ENCODE data around the gene SPAG6.

The SPAG6 gene

GRCh38 chr10:22454634-22455033 is 109.3 kb downstream of the SPAG6 start (continued):
- TF ChIP-seq ZNF416 (tag by site-specific recombination; IDR thresholded peaks at IDR 0.05), result no peak

GRCh38 chr10:22455068-22455857 is 110.0 kb downstream of the SPAG6 start:
- ChIA-PET CTCF (interaction anchor here (0.6 to 0.9 kb wide), 4 partner anchors 37 to 1072 kb away, joined by 3 read pairs; no protein-coding TSS in a partner anchor), POLR2A (interaction anchor here (1.2 kb wide), 1 partner anchor 67 kb away, joined by 4 read pairs; no protein-coding TSS in a partner anchor)
- TF ChIP-seq SCRT1 (tag by site-specific recombination; IDR thresholded peaks at IDR 0.05; ENCODE audit: borderline replicate concordance) (0 out of 2 replicates have a peak, but pooled peaks have one; percentile 54), SCRT2 (tag by site-specific recombination; IDR thresholded peaks at IDR 0.05) (peak; percentile 63), ZNF214 (tag by site-specific recombination; IDR thresholded peaks at IDR 0.05; ENCODE audit: borderline replicate concordance) (no peak)
- no peak overlapping the region for H3K27ac ChIP-seq (ENCODE audit: extremely low read depth, low read depth, low read length)
- peaks cover 10% of the 10 kb centered on the region for H3K4me1 ChIP-seq (ENCODE audit: control insufficient read depth, insufficient read depth, low read length)
- no peaks in the 10 kb centered on the region for H3K36me3 ChIP-seq (ENCODE audit: control insufficient read depth in 2 of 2, insufficient read depth in 1 of 2, low read length in 2 of 2)
- no peak overlapping the region for H3K4me3 ChIP-seq (ENCODE audit: low read depth, low read length)
- no peaks in the 10 kb centered on the region for H3K9me3 ChIP-seq (ENCODE audit: control insufficient read depth, insufficient read depth, low read depth, low read length)

- ChIA-PET CTCF (interaction anchor here (0.7 kb wide), 1 partner anchor 185 kb away, joined by 3 read pairs; no protein-coding TSS in a partner anchor), POLR2A (no interaction called here)
- H3K36me3 ChIP-seq (ENCODE audit: control insufficient read depth in 2 of 2, insufficient read depth in 1 of 2, low read length in 2 of 2), result no peaks in the 10 kb centered on the region
- peaks cover 10% of the 10 kb centered on the region for H3K4me1 ChIP-seq (ENCODE audit: control insufficient read depth, insufficient read depth, low read length)
- no peak overlapping the region for H3K27ac ChIP-seq (ENCODE audit: extremely low read depth, low read depth, low read length)
- no peaks in the 10 kb centered on the region for H3K9me3 ChIP-seq (ENCODE audit: control insufficient read depth, insufficient read depth, low read depth, low read length)
- TF ChIP-seq ZNF394 (tag by site-specific recombination; IDR thresholded peaks at IDR 0.05; ENCODE audit: borderline replicate concordance) (no peak), ZNF341 (tag by site-specific recombination; IDR thresholded peaks at IDR 0.05; ENCODE audit: low read depth) (peak; percentile 54; the same call in 1 of the 2 replicates)
- H3K4me3 ChIP-seq (ENCODE audit: low read depth, low read length), result no peak overlapping the region
Observed at GRCh38 chr10:22456486-22456885, 111.2 kb downstream of the SPAG6 start.

- no peaks in the 10 kb centered on the region for H3K36me3 ChIP-seq (ENCODE audit: control insufficient read depth in 2 of 2, insufficient read depth in 1 of 2, low read length in 2 of 2)
- POLR2A ChIA-PET, result no interaction called here
- H3K9me3 ChIP-seq (ENCODE audit: control insufficient read depth, insufficient read depth, low read depth, low read length), result no peaks in the 10 kb centered on the region
- peaks cover 10% of the 10 kb centered on the region for H3K4me1 ChIP-seq (ENCODE audit: control insufficient read depth, insufficient read depth, low read length)
- H3K27ac ChIP-seq (ENCODE audit: extremely low read depth, low read depth, low read length), result no peak overlapping the region
- no peak for TF ChIP-seq ZNF138 (tag by site-specific recombination; IDR thresholded peaks at IDR 0.05; ENCODE audit: borderline replicate concordance)
- no peak for TF ChIP-seq ZNF426 (tag by site-specific recombination; IDR thresholded peaks at IDR 0.05)
- peak; percentile 90 for TF ChIP-seq ZNF121 (tag by site-specific recombination; IDR thresholded peaks at IDR 0.05)
- no peak for TF ChIP-seq YY2 (tag by site-specific recombination; IDR thresholded peaks at IDR 0.05)
- TF ChIP-seq ZNF37A (tag by site-specific recombination; IDR thresholded peaks at IDR 0.05), result no peak
- TF ChIP-seq ZNF292 (tag by site-specific recombination; IDR thresholded peaks at IDR 0.05; ENCODE audit: borderline replicate concordance, low read depth), result no peak
- no peak for TF ChIP-seq ZNF776 (tag by site-specific recombination; IDR thresholded peaks at IDR 0.05; ENCODE audit: borderline replicate concordance)
- no peak for TF ChIP-seq ZBTB26 (tag by site-specific recombination; optimal IDR thresholded peaks at IDR 0.05)
- no peak for TF ChIP-seq ZBTB8A (tag by site-specific recombination; IDR thresholded peaks at IDR 0.05)
- CTCF ChIA-PET, result no interaction called here
- H3K4me3 ChIP-seq (ENCODE audit: low read depth, low read length), result no peak overlapping the region
Observed at GRCh38 chr10:22458272-22459038, 113.2 kb downstream of the SPAG6 start.

Data from HEK293 (cell line).